Mammary epithelial cell (primary cell): Measurements from ENCODE around the gene AGPAT4.

Source experiments
- CTCF ChIP-seq, 2 donors: IDR thresholded peaks in 1 of 2; conservative IDR thresholded peaks in 1 of 2; 2 replicates each; pipeline ENCODE4 v1.5.1; 2011 to 2012; ENCODE audit warnings: inconsistent platforms in 2 of 2, low read length in 2 of 2, mild to moderate bottlenecking in 2 of 2, control low read depth in 1 of 2, low read depth in 1 of 2; ENCODE audit not compliant: insufficient read depth in 1 of 2; ENCODE audit errors: extremely low read depth in 1 of 2
- EZH2 ChIP-seq: IDR thresholded peaks from 2 replicates; pipeline ENCODE4 v1.6.1; 2012; ENCODE audit warnings: low read length, inconsistent platforms, borderline replicate concordance

- TF ChIP-seq EZH2 (no peak), CTCF (conservative IDR thresholded peaks at IDR 0.05 in 1 of 2, IDR thresholded peaks at IDR 0.05 in 1 of 2; ENCODE audit: extremely low read depth in 1 of 2, insufficient read depth in 1 of 2, low read depth in 1 of 2, low read length in 2 of 2) (no peak)
These were observed 2.8 kb upstream of the AGPAT4 start for GRCh38 chr6:161276605-161277155.
